ENCODE data around the gene COPZ2.

- TF ChIP-seq CTCF (conservative IDR thresholded peaks at IDR 0.05; ENCODE audit: low read depth, low read length): no peak
- TF ChIP-seq EZH2phosphoT487 (IDR thresholded peaks at IDR 0.05; ENCODE audit: borderline replicate concordance, low read length): no peak
Measured at GRCh38 chr17:48057626-48058025, 20.0 kb upstream of the COPZ2 start.
